ENCODE data around the gene KCNAB2. TPM values are rescaled to one million over a fixed set of nuclear protein-coding genes. Genes with fewer than 3 reads are reported as not detected.

KCNAB2 gene
- total RNA-seq, 1 donor from 2014 or later: 307 TPM

- Mint-ChIP-seq H3K36me3 (ENCODE audit: low read depth) (peaks cover 50% of the 10 kb centered on the region), H3K9me3 (no peaks in the 10 kb centered on the region), H3K27me3 (ENCODE audit: low read depth) (no peaks in the 10 kb centered on the region), H3K27ac (no peak overlapping the region), H3K4me3 (ENCODE audit: low read depth) (no peak overlapping the region), H3K4me1 (ENCODE audit: low read depth) (no peaks in the 10 kb centered on the region)
- DNase-seq (ENCODE audit: low spot score): no peak
- intact Hi-C loops (cut with micrococcal nuclease): no loop called here
Observed at GRCh38 chr1:6095511-6096242, 50.0 kb downstream of the KCNAB2 start.

DNA sequence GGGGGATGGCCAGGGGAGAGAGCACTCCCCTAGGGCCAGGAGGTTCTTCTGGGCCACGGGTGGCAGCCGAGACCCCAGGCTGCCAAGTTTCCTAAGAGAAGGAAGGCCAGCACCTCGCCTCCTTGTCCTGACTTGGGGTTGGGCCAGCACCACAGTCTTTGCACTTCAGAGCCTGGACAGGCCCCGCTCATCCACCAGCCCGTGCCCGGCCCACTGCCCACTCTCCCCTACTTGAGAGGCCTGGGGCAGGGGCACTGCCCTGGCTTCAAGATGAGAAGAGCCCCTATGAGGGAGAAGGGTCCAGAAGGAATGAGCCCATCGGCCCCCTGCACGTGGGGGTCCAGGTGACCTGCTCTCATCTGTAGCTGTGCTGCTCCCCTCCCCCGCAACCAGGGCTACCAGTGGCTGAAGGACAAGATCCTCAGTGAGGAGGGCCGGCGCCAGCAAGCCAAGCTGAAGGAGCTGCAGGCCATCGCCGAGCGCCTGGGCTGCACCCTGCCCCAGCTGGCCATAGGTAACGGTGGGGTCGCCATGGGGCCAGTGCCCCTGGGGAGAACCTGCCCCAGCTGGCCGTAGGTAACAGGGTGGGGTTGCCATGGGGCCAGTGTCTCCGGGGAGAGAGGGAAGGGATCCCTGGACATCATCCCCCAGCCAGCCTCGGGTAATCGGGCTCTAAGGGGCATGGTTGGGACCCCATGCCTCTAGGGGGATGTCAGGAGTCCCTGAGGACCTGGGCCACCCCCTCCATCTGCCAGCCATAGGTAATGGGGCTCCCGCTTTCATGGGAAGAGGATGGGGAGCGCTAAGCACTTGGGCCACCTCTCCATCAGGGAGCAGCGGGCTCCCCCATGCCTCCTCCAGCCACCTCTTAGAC lies 50.8 kb downstream of the KCNAB2 start:
- DNase-seq (ENCODE audit: low spot score): no peak
- no peak overlapping the region for H3K27ac Mint-ChIP-seq
- H3K4me3 Mint-ChIP-seq (ENCODE audit: low read depth): no peak overlapping the region
- no peaks in the 10 kb centered on the region for H3K9me3 Mint-ChIP-seq
- H3K4me1 Mint-ChIP-seq (ENCODE audit: low read depth): no peaks in the 10 kb centered on the region
- intact Hi-C loops (cut with micrococcal nuclease): no loop called here
- H3K36me3 Mint-ChIP-seq (ENCODE audit: low read depth): peaks cover 44% of the 10 kb centered on the region
- no peaks in the 10 kb centered on the region for H3K27me3 Mint-ChIP-seq (ENCODE audit: low read depth)

DNA sequence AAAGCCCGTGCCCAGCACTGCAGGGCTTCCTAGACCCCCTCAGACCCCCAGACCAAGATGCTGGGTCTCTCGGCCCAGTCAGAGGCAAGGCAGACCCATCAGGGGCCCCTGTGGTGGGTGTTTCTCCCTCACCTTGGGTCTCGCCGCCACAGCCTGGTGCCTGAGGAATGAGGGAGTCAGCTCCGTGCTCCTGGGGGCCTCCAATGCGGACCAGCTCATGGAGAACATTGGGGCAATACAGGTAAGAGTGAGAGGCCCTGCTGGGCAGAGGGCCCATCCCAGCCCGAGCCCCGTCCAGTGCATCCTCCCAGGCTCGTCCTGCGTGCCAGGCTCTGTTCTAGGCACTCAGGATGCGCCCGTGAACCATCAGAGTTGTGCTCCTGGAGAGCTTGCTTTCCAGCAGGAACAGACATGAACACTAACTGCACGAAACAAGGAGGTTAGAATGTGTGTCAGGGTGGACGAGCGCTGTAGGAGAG lies 51.5 kb downstream of the KCNAB2 start:
- H3K27me3 Mint-ChIP-seq (ENCODE audit: low read depth): no peaks in the 10 kb centered on the region
- no peaks in the 10 kb centered on the region for H3K4me1 Mint-ChIP-seq (ENCODE audit: low read depth)
- H3K4me3 Mint-ChIP-seq (ENCODE audit: low read depth): no peak overlapping the region
- no peak overlapping the region for H3K27ac Mint-ChIP-seq
- H3K36me3 Mint-ChIP-seq (ENCODE audit: low read depth): peaks cover 39% of the 10 kb centered on the region
- intact Hi-C loops (cut with micrococcal nuclease): no loop called here
- no peak for DNase-seq (ENCODE audit: low spot score)
- H3K9me3 Mint-ChIP-seq: no peaks in the 10 kb centered on the region

DNA sequence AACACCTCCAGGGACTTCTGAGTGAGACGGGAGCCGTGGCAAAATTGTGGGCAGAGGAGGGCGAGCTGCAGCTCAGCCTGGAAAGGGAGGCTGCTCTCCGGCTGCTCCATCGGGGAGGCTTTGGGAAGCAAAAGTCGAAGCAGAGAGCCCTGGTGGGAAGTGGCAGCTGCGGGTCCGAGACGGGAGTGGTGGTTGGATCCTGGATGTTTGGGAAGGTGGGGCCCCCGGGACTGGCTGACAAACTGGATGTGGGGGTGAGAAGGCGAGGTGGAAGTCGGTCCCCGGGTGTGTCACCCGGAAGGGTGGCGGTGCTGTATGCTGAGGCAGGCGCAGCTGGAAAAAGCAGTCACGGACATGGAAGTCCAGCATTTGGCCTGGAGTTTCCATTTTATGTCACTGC lies 52.1 kb downstream of the KCNAB2 start:
- Mint-ChIP-seq H3K9me3 (no peaks in the 10 kb centered on the region), H3K4me3 (ENCODE audit: low read depth) (no peak overlapping the region), H3K27ac (no peak overlapping the region), H3K27me3 (ENCODE audit: low read depth) (no peaks in the 10 kb centered on the region), H3K36me3 (ENCODE audit: low read depth) (peaks cover 36% of the 10 kb centered on the region), H3K4me1 (ENCODE audit: low read depth) (no peaks in the 10 kb centered on the region)
- DNase-seq (ENCODE audit: low spot score): no peak
- intact Hi-C loops (cut with micrococcal nuclease): no loop called here

DNA sequence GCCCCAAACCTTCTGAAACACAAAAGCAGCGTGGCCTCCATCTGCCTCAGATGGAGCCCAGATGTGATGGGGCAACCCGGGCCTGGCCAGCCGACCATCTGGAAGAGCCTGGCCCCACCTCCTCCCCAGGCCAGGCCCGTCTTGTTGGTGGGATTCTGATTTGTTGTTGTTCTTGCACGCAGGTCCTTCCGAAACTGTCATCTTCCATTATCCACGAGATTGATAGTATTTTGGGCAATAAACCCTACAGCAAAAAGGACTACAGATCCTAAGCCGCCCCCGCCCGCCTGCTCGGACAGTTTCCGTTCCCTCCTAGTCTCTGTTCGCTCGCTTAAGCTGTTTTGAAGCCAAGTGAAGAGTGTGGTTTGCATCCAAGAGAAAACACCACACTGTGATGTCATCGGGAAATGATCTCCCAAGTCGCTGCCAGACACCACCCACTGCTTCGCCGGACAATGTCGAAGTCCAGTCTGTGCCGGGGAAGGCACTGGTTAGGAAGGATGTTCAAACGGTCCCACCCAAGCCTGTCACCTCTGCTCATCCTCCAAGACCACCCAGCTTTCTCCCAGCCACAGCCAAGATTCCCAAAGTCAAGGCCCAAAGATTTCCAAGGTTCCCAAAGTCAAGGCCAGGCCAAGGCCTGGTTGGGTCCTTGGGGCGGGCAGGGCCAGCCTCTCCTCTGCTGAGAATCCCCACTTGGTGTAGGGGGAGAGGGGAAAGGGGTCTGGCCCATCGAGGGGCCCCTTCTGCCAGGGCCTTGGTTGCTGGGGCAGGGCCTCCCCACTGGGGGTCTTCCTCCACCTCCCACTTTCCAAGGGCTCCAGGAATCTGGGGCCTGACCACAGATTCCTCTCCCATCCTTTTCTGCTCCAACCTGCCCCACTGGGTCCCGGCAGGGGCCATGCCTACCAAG lies 52.9 kb downstream of the KCNAB2 start:
- H3K36me3 Mint-ChIP-seq (ENCODE audit: low read depth): peaks cover 29% of the 10 kb centered on the region
- H3K27ac Mint-ChIP-seq: no peak overlapping the region
- no peak overlapping the region for H3K4me3 Mint-ChIP-seq (ENCODE audit: low read depth)
- no peaks in the 10 kb centered on the region for H3K27me3 Mint-ChIP-seq (ENCODE audit: low read depth)
- no peaks in the 10 kb centered on the region for H3K4me1 Mint-ChIP-seq (ENCODE audit: low read depth)
- intact Hi-C loops (cut with micrococcal nuclease): no loop called here
- no peak for DNase-seq (ENCODE audit: low spot score)
- H3K9me3 Mint-ChIP-seq: no peaks in the 10 kb centered on the region

DNA sequence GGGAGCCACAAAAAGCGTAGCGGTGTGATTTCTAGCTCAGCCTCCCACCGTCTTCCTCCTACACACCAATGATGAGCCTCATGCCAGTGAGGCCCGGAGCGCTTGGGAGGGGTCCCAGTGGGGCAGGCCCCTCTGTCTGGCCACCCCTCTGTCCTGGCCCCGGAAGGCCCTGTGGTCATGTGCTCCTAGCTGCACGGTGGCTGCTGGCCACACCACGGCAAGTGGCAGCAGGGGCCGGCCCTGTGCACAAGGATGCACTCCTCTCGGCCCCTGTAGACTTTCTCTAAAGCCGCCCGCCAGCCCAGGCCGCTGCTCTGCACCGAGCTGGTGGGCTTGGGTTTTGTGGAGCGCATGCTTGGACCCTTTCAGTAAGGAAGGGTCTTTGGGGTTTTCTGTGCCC lies 53.6 kb downstream of the KCNAB2 start:
- Mint-ChIP-seq H3K4me1 (ENCODE audit: low read depth) (no peaks in the 10 kb centered on the region), H3K36me3 (ENCODE audit: low read depth) (peaks cover 22% of the 10 kb centered on the region), H3K9me3 (no peaks in the 10 kb centered on the region), H3K27ac (no peak overlapping the region), H3K27me3 (ENCODE audit: low read depth) (no peaks in the 10 kb centered on the region), H3K4me3 (ENCODE audit: low read depth) (no peak overlapping the region)
- no peak for DNase-seq (ENCODE audit: low spot score)
- intact Hi-C loops (cut with micrococcal nuclease): no loop called here

- H3K27ac Mint-ChIP-seq: no peak overlapping the region
- DNase-seq (ENCODE audit: low spot score): no peak
- intact Hi-C loops (cut with micrococcal nuclease): no loop called here
Observed at GRCh38 chr1:6099787-6100765, 54.4 kb downstream of the KCNAB2 start.

DNA sequence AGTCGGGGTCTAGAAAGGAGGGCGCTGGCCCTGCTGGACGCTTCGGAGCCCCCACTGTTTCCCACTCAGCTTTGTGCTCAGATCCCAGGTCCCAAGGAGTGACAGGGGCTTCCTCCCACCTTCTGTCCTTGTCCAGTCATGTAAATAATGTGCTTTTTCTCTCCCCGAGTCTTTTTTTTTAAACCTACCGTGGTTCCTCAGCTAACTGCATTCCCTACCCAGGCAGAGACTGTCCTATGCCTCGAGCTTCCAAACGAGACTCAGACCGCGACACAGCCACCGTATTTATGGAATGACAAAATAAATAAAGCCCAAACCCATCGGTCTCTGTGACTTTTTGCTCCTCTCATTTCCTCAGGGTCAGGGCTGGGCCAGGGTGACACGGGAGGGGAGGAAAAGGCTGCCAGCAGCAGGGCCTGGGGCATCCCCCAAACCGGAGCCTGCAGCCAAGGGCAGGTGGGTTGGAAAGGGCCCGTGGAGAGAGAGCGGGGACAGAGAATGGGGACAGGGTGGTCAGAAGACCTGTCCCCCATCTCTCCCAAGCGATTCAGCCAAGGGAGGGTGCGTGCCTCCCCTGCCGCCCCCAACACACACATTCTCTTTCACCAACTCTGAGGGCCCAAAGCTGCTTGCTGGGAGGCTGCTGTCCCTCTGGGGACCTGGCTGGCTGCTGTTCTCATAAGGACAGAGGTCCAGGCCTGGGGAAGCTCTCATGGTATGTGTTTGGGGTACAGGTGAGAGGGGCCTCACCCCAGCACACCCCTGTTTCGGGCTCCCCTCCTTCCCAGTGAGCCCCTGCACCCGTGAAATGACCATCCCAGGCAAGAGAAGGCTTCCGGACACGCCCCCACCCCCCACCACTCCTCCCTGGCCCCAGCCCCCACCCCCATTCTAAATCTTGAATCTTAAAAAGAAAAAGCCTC lies 55.4 kb downstream of the KCNAB2 start:
- intact Hi-C loops (cut with micrococcal nuclease): no loop called here
- no peak for DNase-seq (ENCODE audit: low spot score)

More at GRCh38 chr1:6099787-6100765, 54.4 kb downstream of the KCNAB2 start:
- Mint-ChIP-seq H3K9me3 (no peaks in the 10 kb centered on the region), H3K27me3 (ENCODE audit: low read depth) (no peaks in the 10 kb centered on the region), H3K4me1 (ENCODE audit: low read depth) (no peaks in the 10 kb centered on the region), H3K4me3 (ENCODE audit: low read depth) (no peak overlapping the region), H3K36me3 (ENCODE audit: low read depth) (peaks cover 19% of the 10 kb centered on the region)

DNA sequence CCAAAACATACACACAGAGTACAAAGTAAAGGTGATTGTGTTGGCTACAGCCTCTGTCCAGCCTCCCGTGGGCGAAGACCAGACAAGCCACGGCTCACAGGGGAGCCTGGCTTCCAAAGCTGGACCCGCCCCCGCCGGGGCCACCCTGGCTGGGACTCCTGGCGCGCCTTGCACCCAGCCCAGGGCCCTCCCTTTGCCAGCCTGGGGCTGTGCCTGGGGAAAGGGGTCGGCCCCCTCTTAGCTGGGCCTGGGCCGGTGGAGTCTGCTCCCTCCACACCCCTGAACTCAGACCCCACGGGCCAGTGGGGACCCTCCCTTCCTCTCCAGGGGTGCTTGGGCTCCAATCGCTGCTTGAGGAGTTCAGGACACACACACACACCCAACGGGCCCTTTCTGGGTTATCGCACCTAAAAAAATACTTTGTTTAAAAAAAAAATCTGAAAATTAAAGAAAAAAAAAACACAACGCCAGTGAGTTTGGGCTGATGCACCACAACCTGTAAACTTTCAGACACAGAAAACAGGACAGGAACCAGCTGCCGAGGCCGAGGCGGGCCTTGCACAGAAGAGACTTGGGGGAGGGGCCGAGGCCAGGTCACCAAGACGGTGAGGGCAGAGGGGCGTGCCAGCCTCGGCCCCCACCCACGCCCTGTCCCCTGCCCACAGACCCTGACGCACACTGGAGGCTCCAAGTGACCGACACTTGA lies 56.3 kb downstream of the KCNAB2 start:
- DNase-seq (ENCODE audit: low spot score): no peak
- Mint-ChIP-seq H3K27ac (no peak overlapping the region), H3K27me3 (ENCODE audit: low read depth) (no peaks in the 10 kb centered on the region), H3K36me3 (ENCODE audit: low read depth) (peaks cover 16% of the 10 kb centered on the region), H3K4me3 (ENCODE audit: low read depth) (no peak overlapping the region), H3K4me1 (ENCODE audit: low read depth) (no peaks in the 10 kb centered on the region), H3K9me3 (no peaks in the 10 kb centered on the region)
- intact Hi-C loops (cut with micrococcal nuclease): no loop called here

More for the DNA sequence above, 55.4 kb downstream of the KCNAB2 start:
- Mint-ChIP-seq H3K4me3 (ENCODE audit: low read depth) (no peak overlapping the region), H3K4me1 (ENCODE audit: low read depth) (no peaks in the 10 kb centered on the region), H3K36me3 (ENCODE audit: low read depth) (peaks cover 19% of the 10 kb centered on the region), H3K27ac (no peak overlapping the region), H3K9me3 (no peaks in the 10 kb centered on the region), H3K27me3 (ENCODE audit: low read depth) (no peaks in the 10 kb centered on the region)

DNA sequence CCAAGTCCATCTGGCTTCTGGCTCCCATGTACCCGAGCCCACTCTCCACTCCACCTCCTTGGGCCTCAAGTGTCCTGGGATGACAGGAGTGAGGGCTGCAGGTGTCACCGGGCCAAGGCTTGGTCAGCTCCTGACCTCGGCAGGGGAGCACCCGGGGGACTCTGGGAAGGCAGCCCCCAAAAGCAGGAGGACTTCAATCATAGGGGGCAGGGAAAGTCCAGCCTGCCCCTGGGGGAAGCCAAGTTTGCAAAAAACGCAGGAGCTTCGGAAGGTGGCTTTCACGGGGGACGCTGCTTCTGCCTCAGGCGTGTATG lies 56.8 kb downstream of the KCNAB2 start:
- intact Hi-C loops (cut with micrococcal nuclease): no loop called here
- no peaks in the 10 kb centered on the region for H3K4me1 Mint-ChIP-seq (ENCODE audit: low read depth)
- H3K27ac Mint-ChIP-seq: no peak overlapping the region
- H3K36me3 Mint-ChIP-seq (ENCODE audit: low read depth): peaks cover 11% of the 10 kb centered on the region
- H3K4me3 Mint-ChIP-seq (ENCODE audit: low read depth): no peak overlapping the region
- no peaks in the 10 kb centered on the region for H3K27me3 Mint-ChIP-seq (ENCODE audit: low read depth)
- H3K9me3 Mint-ChIP-seq: no peaks in the 10 kb centered on the region
- DNase-seq (ENCODE audit: low spot score): no peak

Data from activated T-helper 2 cell treated with anti-CD3 and anti-CD28 coated beads, Interferon-gamma antibody, Interleukin-2, Interleukin-4, amounts not matched to agents 10 μg/mL and 5 μg/mL and 100 μg/mL, durations not matched to agents 14 hours and 24 hours and 36 hours (primary cell).